HG03196 (cell line): ENCODE results near the gene ARMC9.
A peak's percentile ranks its signal among the peaks of the same experiment; 100 is the strongest.

ENCODE experiments used
- ATAC-seq: cut with Tn5 transposase; IDR thresholded peaks from one replicate; pipeline ENCODE4 v1.9.1; 2021; ENCODE audit not compliant: unreplicated experiment

The ARMC9 gene

DNA sequence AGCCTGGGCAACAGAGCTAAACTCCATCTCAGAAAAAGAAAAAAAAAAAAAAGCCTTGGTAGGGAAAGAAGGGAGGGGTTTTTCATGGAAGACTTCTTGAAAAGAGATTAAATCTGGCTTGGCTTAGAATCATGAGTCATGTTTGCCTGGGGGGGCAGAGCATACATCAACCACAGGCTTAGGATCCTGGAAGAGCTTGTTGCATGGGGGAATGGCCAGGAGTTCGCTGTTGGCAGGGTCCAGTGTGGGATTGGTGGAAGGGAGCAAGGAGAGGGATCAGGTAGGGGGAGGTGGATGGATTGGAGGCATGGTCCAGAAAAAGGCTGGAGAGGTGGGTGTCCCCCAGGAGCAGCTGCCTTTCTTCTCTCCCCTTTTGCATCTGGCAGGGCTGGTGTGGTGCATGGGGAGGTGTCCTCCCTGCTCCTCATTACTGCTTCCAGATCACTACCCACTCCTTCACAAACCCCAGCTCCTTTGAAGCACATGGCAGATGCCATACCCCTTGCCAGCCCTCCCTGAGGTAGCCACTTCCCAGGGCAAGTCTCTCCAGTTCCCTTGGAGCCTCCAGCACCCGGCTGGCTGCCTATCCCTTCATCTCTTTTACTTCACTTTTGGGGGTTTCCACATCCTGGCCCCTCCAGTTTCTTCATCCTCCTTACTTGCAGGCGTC lies 2.5 kb downstream of the ARMC9 start:
- ATAC-seq = no peak

DNA sequence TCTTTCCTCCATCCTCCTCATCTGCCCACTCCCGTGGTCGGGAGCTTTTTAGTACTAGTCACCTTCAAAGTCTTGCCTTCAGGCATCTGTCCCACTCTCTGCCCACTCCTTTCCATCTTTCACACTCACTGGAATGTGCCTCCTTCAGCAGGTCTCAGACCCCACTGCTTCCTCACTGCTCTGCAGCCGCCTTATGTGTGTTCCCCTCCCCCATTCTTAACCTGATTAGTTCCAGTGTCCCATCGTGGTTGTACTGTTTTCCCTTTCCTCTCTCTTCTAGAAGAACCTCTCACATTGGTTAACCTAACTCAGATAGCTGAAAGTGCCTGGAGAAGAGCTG lies 3.0 kb downstream of the ARMC9 start:
- no peak for ATAC-seq

DNA sequence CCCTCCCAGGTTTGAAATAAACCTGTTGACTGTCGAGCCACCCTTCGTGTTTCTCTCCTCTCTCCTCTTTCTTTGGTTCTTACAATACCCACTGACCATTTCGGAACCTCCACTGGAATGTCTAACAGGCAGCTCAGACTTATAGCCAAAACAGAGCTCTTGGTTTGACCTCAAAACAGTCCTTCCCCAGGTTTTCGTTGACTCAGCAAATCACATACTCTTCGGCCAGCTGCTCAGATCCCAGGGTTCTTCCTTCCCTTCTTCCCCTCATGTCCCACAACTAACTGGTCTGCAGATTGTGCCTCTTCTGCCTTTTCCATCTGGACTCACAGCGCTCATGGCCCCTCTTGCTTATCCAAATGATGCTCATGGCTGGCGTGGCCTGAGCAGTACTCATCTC lies 4.7 kb downstream of the ARMC9 start:
- no peak for ATAC-seq

DNA sequence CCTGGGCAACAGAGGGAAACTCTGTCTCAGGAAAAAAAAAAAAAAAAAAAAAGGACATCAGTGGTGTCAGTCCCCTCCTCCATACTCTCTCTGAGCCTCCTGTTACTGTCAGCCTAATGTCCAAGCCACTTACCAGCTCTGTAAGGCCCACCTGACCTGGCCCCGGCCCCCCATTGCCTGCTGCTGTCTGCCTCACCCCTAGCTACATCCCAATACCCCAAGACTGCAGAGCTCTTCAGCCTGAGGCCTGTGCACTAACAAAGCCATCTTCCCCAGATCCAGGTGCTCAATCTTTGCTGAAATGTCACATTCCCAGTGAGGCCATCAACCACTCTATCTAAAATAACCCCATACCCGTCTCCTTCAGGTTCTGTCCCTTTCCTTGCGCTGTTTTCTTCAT lies 5.7 kb downstream of the ARMC9 start:
- no peak for ATAC-seq

DNA sequence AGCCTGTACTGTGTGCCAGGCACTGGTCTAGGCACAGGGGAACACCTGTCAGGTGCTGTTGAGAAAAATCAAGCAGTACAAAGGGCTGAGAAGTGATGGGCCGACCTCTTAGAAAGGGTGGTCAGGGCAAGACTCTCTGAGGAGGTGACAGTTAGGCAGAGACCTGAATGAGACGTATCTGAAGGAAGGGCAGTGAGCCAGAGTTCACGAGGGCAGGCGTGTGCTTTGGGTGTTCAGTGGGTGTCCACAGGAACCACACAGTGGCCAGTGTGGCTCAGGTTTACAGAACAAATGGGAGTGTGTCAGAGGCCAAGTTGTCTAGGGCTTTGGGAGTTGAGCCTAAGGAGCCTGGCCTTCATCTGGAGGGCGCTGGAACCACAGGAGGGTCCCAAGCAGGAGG lies 6.2 kb downstream of the ARMC9 start:
- no peak for ATAC-seq

GRCh38 chr2:231207734-231208133 lies 9.3 kb downstream of the ARMC9 start:
- ATAC-seq = no peak

DNA sequence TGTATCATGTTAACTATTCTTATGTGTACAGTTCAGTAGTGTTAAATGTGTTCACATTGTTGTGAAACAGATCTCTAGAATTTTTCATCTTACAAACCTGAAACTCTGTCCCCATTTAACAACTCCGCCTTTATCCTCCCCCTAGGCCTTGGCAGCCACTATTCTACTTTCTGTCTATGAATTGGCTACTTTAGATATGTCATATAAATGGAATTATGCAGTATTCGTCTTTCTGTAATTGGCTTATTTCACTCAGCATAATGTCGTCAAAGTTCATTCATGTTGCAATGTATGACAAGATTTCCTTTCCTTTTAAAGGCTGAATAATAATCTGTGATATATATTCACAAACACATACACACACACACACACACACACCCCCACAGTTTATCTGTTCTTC lies 12.4 kb downstream of the ARMC9 start:
- ATAC-seq = no peak

DNA sequence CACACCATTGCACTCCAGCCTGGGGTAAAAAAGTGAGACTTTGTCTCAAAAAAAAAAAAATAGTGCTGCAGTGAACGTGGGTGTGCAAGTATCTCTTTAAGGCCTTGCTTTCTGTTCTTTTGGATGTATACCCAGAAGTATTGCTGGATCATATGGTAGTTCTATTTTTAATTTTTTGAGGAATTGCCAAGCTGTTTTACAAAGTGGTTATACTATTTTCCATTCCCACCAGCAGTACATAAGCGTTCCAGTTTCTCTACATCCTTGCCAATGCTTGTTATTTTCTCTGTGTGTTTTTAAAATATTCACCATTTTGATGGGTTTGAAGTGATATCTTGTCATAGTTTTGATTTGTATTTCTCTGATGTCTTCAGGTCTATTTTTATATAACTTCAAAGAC lies 13.1 kb downstream of the ARMC9 start:
- no peak for ATAC-seq

GRCh38 chr2:231212329-231212845 lies 14.0 kb downstream of the ARMC9 start:
- no peak for ATAC-seq

DNA sequence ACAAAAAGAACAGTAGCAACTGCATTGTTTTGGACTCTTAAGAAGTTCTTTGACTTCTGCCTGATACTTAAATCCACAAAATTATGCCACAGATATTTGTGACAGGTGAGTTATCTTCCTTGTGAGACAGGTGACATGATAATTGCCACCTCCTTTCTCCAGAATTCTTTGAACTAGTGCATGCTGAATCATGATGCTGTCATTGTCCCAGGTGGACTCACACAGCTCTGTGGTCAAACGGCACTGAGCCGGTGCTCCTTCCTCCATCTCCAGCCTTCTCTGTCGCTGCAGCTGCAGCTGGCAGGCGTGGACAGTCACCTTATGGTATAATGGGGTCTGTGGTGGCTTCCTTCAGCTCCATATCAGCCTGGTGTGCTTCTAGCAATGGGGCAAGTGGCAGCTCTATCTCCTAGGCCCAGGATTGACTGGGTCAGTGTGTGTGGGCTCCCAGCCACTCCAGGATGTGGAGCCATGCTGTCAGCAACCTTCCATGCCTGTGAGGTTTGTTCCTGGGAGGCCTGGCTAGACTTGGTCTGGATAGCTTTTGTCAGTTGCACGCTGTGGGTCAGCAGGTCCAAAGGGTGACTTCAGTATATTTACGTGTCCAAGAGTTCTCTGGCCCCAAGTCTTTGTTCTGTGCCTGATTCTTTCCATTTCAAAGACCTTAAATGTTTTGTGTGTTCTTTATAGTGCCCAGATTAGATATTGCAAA lies 15.7 kb downstream of the ARMC9 start:
- no peak for ATAC-seq

GRCh38 chr2:231218366-231218765 lies 19.9 kb downstream of the ARMC9 start:
- ATAC-seq = no peak

- no peak for ATAC-seq
Observed at GRCh38 chr2:231219289-231219688, 20.9 kb downstream of the ARMC9 start.

DNA sequence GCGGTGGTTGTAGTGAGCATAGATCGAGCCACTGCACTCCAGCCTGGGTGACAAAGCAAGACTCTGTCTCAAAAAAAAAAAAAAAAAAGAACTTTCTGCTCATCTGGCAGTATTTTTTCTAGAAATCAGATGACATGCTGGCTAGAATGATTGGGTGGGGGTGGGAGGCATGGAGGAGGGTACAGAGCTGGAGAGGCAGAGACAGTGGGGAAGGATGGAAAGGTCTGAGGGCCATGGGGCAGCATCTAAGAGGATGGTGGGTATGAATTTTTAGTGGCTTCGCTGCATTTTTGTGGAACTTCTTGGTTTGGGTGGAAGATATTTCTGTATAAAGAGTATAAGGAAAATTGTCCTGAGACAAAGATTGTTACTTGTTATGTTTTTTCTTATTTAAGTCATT lies 23.3 kb downstream of the ARMC9 start:
- ATAC-seq = no peak

DNA sequence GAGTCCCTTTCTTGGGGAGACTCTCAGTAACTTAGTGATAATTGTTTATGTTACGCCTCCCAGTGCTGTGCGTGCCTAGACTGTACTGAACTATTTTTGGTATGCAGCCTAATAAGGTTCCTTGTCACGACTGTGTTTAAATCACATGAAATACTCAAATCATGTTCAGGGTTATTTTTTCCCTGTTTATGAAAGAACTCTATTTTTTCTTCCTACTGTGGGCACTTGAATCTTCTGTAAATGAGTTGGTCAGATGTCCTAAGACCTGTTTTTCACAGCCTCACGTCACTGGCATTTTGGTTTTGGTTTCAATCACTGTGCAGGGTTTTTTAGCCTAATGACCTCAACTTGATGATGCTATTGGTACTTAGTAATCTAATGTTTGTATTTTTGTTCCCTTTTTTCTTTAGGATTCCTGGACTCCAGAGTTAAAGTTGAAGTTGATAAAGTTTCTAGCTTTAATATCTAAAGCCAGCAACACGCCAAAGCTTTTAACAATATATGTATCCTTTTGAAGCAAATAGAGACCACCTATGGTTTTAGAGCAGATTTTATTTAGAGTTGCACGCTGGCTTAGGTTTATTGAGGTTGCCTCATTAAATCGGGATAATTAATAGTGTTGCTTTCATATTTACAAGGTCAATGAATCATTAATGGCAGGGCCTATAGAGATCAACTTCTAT lies 24.0 kb downstream of the ARMC9 start:
- ATAC-seq = peak; percentile 55

DNA sequence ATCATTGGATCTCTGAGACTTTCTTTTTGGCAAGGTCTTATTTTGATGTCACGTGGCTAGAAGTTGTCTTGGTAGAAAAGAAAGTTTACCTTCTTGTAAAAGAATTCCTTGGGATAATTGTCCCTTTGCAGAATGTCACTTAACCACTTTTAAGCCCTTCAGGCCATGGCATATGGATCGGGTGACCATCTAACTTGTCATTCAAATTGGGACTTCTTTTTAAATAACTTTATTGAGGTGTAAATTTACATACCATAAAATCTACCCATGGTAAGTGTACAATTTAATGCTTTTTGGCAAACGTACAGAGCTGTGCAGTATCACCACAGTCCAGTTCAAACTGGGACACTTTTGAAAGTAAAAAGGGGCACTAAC lies 24.6 kb downstream of the ARMC9 start:
- no peak for ATAC-seq

DNA sequence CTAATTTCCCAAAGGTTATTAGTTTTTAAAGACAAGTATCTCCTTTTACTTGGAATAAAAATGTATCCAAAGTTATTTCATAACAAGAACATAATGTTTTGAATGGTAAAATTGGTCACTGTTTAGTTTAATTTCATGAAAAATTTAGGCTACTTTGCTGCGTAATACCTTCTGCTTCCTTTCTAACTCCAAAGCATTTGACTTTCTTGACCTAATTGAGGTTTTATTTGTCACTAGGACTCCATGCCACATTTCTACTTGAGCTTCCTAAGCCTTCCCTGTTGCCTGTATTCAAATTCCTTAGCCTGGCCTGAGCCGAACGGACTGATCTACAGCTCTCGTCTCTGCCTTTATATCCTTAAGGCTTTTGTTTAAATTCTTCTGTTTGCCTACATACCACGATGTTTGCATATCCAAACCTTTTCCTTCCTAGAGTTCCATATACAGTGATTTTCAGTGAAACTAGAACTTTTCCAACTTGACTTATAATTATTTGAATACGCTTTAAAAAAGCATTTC lies 25.1 kb downstream of the ARMC9 start:
- no peak for ATAC-seq

GRCh38 chr2:231227310-231228162 lies 29.1 kb downstream of the ARMC9 start:
- ATAC-seq = peak; percentile 49

DNA sequence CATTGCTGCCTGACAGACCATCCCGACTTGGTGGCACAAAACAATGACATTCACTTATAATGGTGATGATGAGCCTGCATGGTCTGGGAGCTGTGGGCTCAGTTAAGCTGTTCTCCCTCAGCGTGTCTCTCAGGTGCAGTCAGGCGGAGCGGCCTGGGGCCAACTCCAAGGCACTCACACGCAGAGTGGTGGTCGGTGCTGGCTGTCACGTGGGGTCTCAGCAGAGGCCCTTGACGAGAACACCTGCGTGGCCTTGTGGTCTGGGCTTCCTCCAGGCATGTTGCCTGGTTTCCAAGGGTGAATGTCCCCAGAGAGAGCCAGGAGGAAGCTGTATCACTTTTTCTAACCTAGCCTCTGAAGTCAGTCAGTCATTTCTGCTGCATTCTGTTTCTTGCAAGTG lies 29.8 kb downstream of the ARMC9 start:
- ATAC-seq = peak; percentile 76

- ATAC-seq = no peak
Observed at GRCh38 chr2:231228974-231229529, 30.6 kb downstream of the ARMC9 start.

DNA sequence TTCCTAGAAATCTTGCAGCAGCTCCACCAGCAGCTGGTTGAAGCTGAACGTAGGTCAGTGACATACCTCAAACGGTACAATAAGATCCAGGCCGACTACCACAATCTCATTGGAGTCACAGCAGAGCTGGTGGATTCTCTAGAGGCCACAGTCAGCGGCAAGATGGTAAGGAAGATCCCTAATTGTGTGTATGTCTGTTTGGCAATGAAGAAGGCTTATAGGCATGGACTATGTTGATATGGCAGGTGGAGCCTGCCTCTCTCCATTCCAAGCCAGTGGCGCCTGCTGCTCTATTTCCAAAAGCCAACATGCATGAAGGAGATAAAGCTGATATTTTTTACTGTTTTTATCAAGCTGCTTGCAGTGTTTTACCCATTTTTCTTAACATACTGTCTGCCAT lies 36.8 kb downstream of the ARMC9 start:
- no peak for ATAC-seq

GRCh38 chr2:231238689-231239088 lies 40.3 kb downstream of the ARMC9 start:
- no peak for ATAC-seq
